Activated CD8-positive, alpha-beta memory T cell treated with anti-CD3 and anti-CD28 coated beads for 36 hours (primary cell): ENCODE data around the gene TMTC1. TPM values are rescaled to one million over a fixed set of nuclear protein-coding genes. Genes with fewer than 3 reads are reported as not detected.

ENCODE experiments used
- CTCF ChIA-PET: fragments of 350-600 bp; sonication (Branson Sonifier 250); formaldehyde crosslinking; loops from one replicate; lab custom pipeline; 2021; ENCODE audit warnings: antibody characterized with exemption; lab: Charles Lee
- POLR2A ChIA-PET: fragments of 350-600 bp; sonication (Branson Sonifier 250); formaldehyde crosslinking; loops from one replicate; lab custom pipeline; 2021; ENCODE audit warnings: antibody characterized with exemption; lab: Charles Lee
- total RNA-seq, 2 experiments: library from RNA; stranded (reverse); gene quantifications; one replicate each; pipeline ENCODE4 v1.2.3, GENCODE V29; 2021

TMTC1 gene
- total RNA-seq, 2 experiments from 2014 or later: not detected

DNA sequence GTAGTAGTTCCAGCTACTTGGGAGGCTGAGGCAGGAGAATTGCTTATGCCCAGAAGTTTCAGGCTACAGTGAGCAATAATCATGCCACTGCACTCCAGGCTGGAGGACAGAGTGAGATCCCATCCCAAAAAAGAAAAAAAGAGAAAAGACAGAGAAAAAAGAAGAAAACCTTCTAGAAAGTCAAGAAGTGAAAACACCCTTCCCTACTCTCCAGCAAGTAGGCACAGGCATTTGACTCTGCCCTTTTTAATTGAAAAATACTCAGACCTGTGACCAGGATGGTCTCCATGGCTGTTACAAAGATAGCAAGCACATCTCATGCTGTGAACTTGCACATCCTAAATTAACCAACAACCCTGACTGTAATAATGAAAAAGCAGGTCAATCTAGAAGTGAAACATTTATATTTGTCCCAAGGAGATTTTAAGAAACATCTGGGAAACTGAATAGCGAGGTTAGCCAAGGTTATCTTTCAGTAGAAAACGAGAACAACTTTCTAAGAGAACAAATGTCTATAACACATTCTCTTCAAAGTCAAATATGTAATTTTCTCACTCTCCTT, 2.0 kb downstream of the TMTC1 start:
- CTCF ChIA-PET: no interaction called here
- POLR2A ChIA-PET: no interaction called here

DNA sequence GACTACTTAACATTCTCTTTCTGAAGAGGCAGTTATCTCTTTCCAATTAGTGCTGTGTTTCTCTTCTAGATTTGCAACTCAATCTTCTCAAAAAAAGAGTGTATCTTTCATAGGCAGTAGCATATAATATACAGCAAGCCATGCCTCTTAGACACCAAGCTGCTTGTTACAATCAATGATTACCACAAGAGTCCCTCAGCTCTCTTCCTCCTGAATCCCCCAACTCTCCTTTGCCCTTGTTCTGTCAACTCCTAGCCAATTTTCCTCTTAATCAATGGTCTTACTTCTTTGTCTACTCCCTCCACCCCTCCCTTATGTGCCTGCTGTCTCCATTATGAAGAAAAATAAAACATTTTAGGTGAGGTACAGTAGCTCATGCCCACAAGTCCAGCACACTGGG, 2.6 kb downstream of the TMTC1 start:
- CTCF ChIA-PET: no interaction called here
- POLR2A ChIA-PET: no interaction called here

DNA sequence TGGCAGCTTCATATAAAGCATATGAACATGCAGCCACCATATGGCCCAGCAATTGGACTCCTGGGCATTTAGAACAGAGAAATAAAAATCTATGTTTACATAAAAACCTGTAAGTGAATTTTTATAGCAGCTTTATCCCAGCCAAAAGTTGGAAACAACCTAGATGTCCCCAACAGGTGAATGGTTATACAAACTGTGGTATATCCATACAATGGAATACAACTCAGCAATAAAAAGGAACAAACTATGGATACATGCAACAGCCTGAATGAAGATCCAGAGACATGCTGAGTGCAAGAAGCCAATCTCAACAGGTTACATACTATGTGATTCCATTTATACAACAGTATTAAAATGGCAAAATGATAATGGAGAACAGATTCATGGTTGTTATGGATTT, 3.7 kb downstream of the TMTC1 start:
- CTCF ChIA-PET: interaction anchor here (0.6 kb wide), 2 partner anchors 92 to 1204 kb away, joined by 3 to 4 read pairs; no protein-coding TSS in a partner anchor
- POLR2A ChIA-PET: no interaction called here

DNA sequence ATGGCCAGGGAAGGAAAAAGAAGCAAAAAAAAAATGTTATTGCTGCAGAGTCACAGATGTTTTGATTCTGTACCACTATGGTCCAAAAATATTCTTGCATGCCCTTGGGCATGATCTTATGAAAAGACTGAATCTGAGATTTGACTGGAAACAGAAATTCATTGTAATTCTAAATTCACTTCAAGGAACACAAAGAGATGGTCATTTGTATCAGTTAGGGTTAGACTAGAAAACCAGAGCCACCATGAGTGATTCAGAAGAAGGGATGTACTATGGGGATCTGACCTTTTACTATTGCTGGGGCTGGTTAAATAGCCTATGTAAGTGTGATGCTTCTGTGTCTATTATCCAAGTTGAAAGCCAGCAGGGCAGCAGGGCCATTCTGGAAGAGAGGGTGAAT, 5.2 kb downstream of the TMTC1 start:
- ChIA-PET CTCF (no interaction called here), POLR2A (no interaction called here)

DNA sequence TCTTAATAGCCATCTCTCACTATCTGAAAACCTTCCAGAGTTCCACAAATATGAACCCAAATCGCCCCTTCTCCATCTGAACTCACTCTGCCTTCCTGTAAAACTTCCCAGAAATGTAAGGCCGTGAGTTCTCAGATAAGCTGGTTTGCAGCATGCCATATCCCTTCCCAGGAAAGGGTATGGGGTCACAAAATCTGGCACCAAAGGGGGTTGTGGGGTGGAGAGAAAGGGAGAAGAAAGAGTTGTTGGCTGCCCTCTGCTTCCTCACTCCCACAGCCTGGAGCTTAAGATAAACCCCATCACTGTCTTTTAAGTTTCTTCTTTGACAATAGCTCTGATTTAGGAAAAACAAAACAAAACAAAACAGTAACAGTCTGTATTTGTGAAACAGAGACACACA, 10.7 kb downstream of the TMTC1 start:
- ChIA-PET CTCF (no interaction called here), POLR2A (no interaction called here)

DNA sequence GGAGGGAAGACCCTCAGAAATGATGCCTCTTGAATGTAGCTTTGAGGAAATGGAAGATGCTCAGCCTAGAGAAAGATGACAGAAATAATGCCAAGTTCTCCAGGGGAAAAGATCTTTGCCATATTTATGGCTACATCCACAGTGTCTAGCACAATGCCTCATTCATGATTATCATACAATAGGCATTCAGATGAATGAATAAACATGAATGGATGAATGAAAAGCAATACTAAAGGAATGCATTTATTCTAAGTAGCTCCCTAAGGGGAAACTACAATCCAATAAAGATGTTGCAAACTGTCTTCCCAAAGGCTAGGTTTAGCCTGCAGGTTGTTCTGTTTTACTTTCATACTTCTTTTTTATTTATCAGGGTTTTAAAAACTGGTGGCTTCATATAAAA, 12.0 kb downstream of the TMTC1 start:
- CTCF ChIA-PET: no interaction called here
- POLR2A ChIA-PET: no interaction called here

DNA sequence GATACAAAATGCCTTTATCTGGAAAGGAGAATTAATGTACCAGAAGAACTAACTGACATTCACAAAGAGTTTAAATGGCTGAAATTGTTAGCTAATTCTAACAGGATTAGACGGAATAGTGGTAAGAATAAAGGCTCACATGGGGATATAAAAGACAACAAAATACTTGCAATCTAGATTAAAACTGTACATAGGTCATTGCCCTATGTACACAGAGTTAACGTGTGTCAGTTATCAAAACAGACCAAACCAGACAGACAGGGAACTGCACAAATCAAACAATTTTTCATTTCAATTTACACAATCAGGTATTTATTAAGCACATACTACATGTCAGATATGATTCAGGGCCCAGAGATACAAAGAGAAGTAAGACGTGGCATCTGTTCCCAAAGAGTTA, 12.6 kb downstream of the TMTC1 start:
- ChIA-PET CTCF (no interaction called here), POLR2A (no interaction called here)

DNA sequence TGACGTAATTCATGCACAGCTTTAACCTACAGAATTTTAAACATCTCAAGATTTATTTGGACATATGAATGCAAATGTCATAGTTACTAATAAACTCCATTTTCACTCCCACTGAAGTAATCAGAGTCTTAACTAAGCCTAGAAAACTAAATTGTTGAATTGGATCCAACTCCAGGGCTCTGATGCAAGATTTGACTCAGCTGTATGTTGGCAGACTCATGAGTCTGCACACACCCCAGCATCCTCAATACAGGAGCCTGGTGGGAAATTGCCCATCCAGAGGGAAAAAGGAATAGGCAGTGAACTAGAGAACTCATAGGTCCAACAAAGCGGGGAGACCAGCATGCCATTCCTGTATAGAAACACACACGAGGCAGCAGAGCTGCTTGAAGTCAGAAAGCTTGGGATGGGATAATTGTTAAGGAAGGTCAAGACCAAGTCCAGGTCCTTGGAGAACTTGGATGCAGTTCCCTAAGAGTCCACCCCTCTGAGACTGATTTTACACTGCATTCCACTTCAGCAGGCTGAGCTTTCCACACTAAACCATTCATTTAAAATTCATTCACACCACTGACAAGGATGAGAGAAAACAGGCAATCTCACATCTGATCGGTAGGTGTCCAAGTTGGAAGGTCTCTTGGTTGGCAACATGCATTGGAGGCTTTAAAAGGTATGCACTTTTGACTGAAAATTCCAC, 14.4 kb downstream of the TMTC1 start:
- CTCF ChIA-PET: no interaction called here
- POLR2A ChIA-PET: no interaction called here

DNA sequence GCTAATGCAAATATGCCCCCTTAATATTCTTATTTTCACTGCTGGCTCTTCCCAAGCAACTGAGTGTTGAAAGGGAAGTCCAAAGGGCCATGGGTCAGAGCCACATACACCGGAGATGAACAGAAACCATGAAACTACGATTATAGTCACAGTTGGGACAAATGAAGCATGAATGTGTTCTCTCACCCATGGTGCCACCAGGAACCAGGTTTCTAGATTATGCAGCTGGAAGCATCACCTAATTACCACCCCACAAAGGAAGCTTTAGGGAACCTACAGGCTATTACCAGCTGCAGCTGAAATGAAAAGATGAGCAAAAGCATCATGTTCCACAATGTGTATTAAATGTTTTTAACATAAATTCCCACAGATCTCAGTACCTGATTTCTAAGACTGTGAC, 15.4 kb downstream of the TMTC1 start:
- POLR2A ChIA-PET: no interaction called here
- CTCF ChIA-PET: no interaction called here

DNA sequence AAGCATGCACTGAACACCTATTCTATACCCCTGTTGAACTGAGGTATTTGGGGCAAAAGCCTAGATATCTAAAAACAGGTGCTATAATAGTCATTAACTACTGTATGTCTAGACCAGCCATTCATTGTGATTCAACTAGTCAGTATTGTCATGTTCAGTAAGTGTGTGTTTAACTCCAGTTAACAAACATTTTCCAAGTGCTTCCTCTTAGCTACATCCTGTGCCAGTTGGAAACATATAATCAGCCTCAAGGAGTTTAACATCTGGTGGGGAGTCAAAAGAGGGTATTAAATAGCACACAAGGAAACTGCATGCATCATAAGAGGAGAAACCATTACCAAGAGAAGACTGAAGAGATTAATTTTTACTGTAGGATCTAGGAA, 20.4 kb downstream of the TMTC1 start:
- ChIA-PET POLR2A (no interaction called here), CTCF (no interaction called here)

DNA sequence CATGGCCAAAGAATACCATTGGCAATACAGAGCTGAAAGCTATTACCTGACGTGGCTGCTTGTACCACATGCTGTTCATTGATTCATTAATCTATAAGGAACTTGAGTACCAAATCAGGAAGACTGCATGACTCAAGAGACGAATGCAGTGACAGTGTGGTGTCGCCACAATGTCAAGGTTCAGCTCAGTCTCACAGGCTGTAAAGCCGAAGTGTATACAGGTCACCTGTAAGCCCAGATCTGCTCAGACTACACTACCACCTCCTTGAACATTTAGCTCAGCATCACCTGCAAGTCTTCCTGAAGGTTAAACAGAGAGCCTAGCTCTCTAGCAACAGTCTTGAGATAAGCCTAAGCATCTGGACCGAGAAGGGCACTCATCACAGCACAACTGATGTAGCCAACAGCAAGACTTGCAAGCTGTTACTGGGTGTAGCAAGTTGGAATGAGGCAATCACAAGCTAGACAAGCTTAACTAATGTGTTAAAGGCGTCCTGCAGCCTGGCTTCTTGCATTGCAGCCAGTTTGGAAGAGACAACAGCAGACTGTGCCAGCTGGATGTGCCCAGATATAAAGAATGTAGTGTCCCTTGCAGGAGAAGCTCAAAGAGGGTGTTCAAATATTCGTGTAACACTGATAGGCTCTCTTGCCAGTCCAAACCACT, 21.0 kb downstream of the TMTC1 start:
- CTCF ChIA-PET: no interaction called here

DNA sequence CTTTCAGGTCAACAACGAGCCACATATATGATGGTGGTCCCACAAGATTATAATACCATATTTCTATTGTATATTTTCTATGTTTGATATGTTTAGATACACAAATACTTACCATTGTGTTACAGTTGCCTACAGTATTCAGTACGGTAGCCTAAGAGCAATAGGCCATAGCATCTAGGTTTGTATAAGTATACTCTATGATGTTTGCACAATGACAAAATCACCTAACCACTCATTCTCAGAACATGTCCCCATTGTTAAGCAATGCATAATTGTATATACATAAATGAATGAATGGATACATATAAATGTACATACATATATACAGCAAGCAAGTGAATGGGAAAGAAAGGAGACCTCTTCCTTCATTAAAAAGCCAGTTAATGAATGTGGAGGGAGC, 23.8 kb downstream of the TMTC1 start:
- ChIA-PET CTCF (no interaction called here), POLR2A (no interaction called here)

More for the DNA sequence above, 21.0 kb downstream of the TMTC1 start:
- POLR2A ChIA-PET: no interaction called here

DNA sequence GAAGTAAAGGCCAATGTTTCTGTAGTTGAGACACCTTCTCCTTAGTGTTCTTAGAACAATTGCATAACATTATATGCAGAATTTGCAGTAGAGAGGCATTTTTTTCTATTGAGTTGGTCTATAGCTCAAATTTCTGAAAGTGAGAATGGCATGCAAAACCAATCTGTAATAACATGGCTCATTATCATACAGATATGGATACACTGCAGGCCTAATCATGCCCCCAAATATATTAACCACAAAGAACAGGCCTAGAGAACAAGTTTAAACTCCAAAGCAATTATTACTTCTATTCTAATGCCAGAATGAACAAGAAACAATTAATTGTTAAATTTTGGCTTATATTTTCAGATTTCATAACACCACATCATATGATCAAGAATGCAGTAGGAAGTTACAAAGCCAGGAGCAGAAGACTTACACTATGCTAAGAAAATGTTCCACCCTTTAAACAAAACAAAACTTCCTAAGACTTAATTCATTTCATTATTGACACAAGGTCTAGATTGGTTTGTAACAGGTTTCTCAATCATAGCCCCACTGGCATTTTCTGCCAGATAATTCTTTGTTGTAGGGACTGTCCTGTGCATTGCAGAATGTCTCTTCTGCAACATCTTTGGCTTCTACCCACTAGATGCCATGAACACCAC, 26.9 kb downstream of the TMTC1 start:
- ChIA-PET POLR2A (no interaction called here), CTCF (no interaction called here)

DNA sequence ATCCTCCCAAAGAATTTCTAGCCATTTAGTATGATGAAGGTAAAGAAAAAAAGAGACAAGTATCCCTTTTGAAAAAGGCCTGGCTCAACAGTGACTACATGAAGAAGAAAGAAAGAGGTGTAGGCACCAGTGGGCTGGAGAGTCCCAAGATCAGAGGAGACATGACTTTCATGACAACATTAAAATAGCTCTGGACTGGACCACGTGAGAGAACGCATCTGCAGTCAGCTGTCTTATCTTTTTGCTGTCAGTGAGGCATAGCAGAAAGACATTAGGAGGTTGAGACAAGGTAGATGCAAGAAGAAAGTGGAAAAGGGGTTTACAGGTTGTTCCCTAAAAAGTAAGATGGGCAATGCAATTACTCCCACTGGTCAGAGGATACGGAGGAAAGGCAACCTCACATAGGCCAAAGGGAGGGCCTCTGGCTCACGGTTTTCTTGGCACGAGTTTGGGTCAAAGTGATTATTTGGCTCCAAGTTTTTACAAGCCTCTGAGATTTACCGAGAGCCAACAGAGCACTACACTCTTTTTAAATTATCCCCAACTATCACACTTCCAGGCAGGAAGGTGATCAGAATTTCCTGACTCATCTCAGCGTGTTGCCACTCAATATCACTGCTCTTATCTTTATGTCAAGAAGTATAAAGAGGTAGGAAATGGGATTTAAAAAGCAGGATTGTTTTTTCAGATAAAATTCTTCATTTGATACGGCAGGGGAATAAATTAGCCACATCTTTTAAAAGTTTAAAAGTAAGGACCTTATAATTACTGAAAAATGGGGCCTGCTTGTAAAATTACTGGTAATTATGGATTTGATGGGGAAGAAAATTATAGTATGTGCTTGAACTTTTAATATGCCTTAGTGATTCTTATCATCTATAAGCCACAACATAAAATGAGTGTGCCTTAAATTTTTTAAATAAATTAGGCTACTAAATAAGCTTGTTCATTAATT, 29.2 kb downstream of the TMTC1 start:
- ChIA-PET POLR2A (no interaction called here), CTCF (no interaction called here)

DNA sequence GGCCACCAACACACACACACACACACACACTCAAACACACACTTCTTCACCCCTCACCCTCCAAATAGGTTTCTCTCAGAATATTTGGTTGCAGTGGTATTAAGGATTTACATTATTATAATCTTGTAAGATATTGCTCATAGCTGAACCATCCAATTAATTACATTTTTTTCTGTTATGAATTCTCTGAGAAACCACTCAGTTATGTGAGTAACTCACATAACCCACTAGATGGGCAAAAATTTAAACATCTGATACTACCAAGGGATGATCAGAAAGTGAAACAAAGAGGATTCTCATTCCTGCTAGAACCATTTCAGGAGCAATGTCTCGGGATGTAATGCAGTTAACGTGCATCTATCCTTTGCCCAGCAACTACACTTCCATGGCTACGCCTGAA, 31.6 kb downstream of the TMTC1 start:
- CTCF ChIA-PET: no interaction called here
- POLR2A ChIA-PET: no interaction called here

DNA sequence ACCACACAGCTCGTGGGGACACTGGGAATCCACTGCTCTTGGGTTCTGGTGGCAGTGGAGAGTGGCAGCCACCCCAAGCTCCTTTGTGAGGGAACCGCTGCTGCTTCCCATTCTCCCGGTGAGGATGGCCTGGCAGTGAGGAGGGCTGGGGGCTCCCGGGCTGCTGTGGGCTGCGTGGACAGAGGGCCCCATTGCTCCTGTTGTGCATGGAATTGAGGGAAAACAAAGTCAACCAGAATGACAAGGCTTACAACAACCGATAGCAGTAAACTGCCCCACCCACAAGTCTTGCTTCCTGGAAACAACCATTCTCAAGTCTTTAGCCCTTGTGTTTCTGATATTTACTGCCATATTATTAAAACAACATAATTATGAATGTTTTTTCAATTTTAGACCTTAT, 32.1 kb downstream of the TMTC1 start:
- ChIA-PET POLR2A (no interaction called here), CTCF (no interaction called here)

DNA sequence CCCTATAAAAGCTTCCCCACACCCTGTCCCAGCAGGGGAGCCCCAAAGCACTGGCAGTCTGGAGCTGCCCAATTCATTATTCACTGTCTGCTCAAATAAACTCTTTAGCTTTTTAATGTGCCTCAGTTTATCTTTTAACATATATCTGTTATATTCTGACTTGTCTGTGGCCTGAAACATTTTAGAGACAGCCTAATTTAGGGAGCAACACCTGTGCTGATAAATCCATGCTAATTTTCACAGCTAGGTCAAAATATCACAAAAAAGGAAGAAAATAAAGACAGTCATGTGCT, 32.9 kb downstream of the TMTC1 start:
- CTCF ChIA-PET: no interaction called here
- POLR2A ChIA-PET: no interaction called here

DNA sequence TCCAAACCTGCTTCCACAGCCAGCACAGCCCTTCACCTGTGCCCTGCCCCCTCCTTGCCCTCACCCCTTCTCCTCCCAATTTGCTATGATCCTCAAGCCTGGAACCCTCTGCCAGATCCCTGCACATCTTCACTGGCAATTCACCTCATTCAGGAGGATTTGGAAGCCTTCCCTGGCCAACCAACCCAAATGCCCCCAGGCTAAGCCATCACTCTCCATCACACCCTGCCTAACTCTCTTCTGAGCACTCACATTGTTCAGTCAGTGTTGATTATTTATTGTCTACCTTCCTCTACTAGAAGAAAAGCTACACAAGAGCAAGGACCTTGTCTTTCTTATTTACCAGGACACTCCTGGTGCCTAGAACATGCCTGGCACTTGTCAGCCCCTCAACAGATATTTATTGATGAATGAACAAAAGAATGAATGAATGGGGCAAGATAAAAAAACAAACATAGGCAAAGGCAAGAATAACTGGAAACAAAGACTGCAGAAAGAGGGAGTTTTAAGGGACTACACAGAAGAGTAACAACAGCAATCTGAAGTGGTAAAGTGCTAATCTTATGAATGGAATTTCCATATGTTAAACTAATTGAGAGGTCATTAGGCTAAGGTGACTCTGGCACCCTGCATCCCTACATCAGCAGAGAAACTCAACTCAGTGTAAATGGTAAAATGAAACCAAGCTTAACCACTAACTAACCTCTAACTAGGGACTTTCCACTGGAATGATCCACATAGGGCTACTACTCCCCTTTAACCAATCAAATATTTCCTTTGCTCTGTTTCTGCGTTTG, 33.4 kb downstream of the TMTC1 start:
- CTCF ChIA-PET: no interaction called here
- POLR2A ChIA-PET: no interaction called here

DNA sequence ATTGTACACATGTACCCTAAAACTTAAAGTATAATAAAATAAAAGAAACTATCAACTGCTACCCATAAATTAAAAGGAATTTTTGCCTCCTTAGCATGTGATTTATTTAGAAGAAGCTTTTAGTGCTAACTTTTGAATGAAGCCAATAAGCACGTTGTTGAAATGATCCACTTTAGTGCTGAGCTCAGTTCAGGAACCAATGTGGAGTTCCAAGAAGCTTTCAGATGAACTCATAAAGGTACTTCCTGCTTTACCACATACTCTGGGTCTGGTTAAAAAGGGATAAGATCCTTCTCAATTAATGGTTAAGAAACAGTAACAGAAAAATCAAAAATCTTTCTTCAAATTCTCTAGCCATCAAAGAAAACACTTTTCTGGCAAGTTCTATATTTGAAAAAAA, 39.4 kb downstream of the TMTC1 start:
- POLR2A ChIA-PET: no interaction called here
- CTCF ChIA-PET: no interaction called here
